Loucy (cell line): ENCODE results near the gene SYT9.

Experiments
- H2AFZ ChIP-seq: fragments of 200-600 bp; sonication (generic); 2 replicates; pipeline ENCODE4 v1.6.0; 2016; ENCODE audit warnings: antibody characterized with exemption, mild to moderate bottlenecking, low read length, moderate library complexity
- H3F3A ChIP-seq: fragments of 200-600 bp; 2 replicates; pipeline ENCODE4 v1.6.0; 2016; ENCODE audit warnings: antibody characterized with exemption, low read depth, mild to moderate bottlenecking
- H3K27me3 ChIP-seq: fragments of 200-600 bp; sonication (generic); 2 replicates; pipeline ENCODE4 v1.6.1; 2014; ENCODE audit warnings: low read length, mild to moderate bottlenecking; ENCODE audit not compliant: insufficient read depth, poor library complexity, severe bottlenecking
- H3K36me3 ChIP-seq: fragments of 200-600 bp; sonication (generic); 2 replicates; pipeline ENCODE4 v1.6.1; 2016; ENCODE audit warnings: low read length; ENCODE audit not compliant: insufficient read depth
- H3K4me1 ChIP-seq: fragments of 200-600 bp; sonication (generic); 2 replicates; pipeline ENCODE4 v1.5.1; 2014; ENCODE audit warnings: low read length, mild to moderate bottlenecking; ENCODE audit not compliant: insufficient read depth, poor library complexity, severe bottlenecking
- H3K4me2 ChIP-seq: fragments of 200-600 bp; sonication (generic); 2 replicates; pipeline ENCODE4 v1.6.0; 2014; ENCODE audit warnings: antibody characterized with exemption, low read length, low read depth, mild to moderate bottlenecking; ENCODE audit not compliant: poor library complexity, severe bottlenecking
- H3K4me3 ChIP-seq: fragments of 200-600 bp; sonication (generic); 2 replicates; pipeline ENCODE4 v1.5.1; 2014; ENCODE audit warnings: low read length, mild to moderate bottlenecking, mixed read lengths; ENCODE audit not compliant: poor library complexity, severe bottlenecking
- H3K79me2 ChIP-seq: fragments of 200-600 bp; sonication (generic); 2 replicates; pipeline ENCODE4 v1.6.1; 2014; ENCODE audit warnings: low read length; ENCODE audit not compliant: insufficient read depth
- H3K9ac ChIP-seq: fragments of 200-600 bp; sonication (generic); 2 replicates; pipeline ENCODE4 v1.6.0; 2014; ENCODE audit warnings: mild to moderate bottlenecking, low read depth, low read length, moderate library complexity; ENCODE audit not compliant: poor library complexity, severe bottlenecking
- H3K9me2 ChIP-seq: fragments of 200-600 bp; sonication (generic); replicated peaks from 2 replicates; pipeline ENCODE4 v1.6.1; 2016; ENCODE audit warnings: low read depth, low read length, mixed read lengths
- H3K9me3 ChIP-seq: fragments of 200-600 bp; sonication (generic); 2 replicates; pipeline ENCODE4 v1.6.1; 2014; ENCODE audit warnings: mild to moderate bottlenecking, antibody characterized with exemption, low read length, low read depth; ENCODE audit not compliant: insufficient read depth
- H4K20me1 ChIP-seq: fragments of 200-600 bp; sonication (generic); 2 replicates; pipeline ENCODE4 v1.6.0; 2014; ENCODE audit warnings: antibody characterized with exemption, low read length, mild to moderate bottlenecking; ENCODE audit not compliant: insufficient read depth, poor library complexity, severe bottlenecking
- CTCF ChIP-seq: fragments of 200-600 bp; sonication (generic); conservative IDR thresholded peaks from 2 replicates; pipeline ENCODE4 v1.5.1; 2014; ENCODE audit warnings: mild to moderate bottlenecking, antibody characterized with exemption, low read length
- EZH2phosphoT487 ChIP-seq: fragments of 200-600 bp; IDR thresholded peaks from 2 replicates; pipeline ENCODE4 v1.6.1; 2018; ENCODE audit warnings: antibody characterized with exemption, mild to moderate bottlenecking, moderate library complexity, borderline replicate concordance

SYT9 gene

GRCh38 chr11:7250166-7250565 is 1.5 kb upstream of the SYT9 start:
- H2AFZ ChIP-seq: no peak overlapping the region
- H3K9ac ChIP-seq: no peak overlapping the region
- TF ChIP-seq CTCF: no peak
- TF ChIP-seq EZH2phosphoT487: no peak
- H3K4me1 ChIP-seq: no peaks in the 10 kb centered on the region
- H3K9me2 ChIP-seq: no peaks in the 10 kb centered on the region
- no peak overlapping the region for H3K4me2 ChIP-seq
- H3K9me3 ChIP-seq: no peaks in the 10 kb centered on the region
- H3K79me2 ChIP-seq: no peaks in the 10 kb centered on the region
- H3K4me3 ChIP-seq: no peak overlapping the region
- no peaks in the 10 kb centered on the region for H3K27me3 ChIP-seq
- no peaks in the 10 kb centered on the region for H4K20me1 ChIP-seq
- H3F3A ChIP-seq: no peaks in the 10 kb centered on the region
- no peaks in the 10 kb centered on the region for H3K36me3 ChIP-seq

- Histone ChIP-seq H3K36me3 (no peaks in the 10 kb centered on the region), H3K4me3 (no peak overlapping the region), H3K9me2 (no peaks in the 10 kb centered on the region), H2AFZ (no peak overlapping the region), H3F3A (no peaks in the 10 kb centered on the region), H3K4me2 (no peak overlapping the region), H3K27me3 (no peaks in the 10 kb centered on the region), H3K9ac (no peak overlapping the region), H3K9me3 (no peaks in the 10 kb centered on the region), H3K4me1 (no peaks in the 10 kb centered on the region), H3K79me2 (no peaks in the 10 kb centered on the region), H4K20me1 (no peaks in the 10 kb centered on the region)
- TF ChIP-seq EZH2phosphoT487: no peak
- no peak for TF ChIP-seq CTCF
Observed at GRCh38 chr11:7251487-7251835, 243 bp upstream of the SYT9 start.

- Histone ChIP-seq H3K4me1 (no peaks in the 10 kb centered on the region), H3K27me3 (no peaks in the 10 kb centered on the region), H3K9me3 (no peaks in the 10 kb centered on the region), H3K9me2 (no peaks in the 10 kb centered on the region), H3K9ac (no peak overlapping the region), H4K20me1 (no peaks in the 10 kb centered on the region), H3K36me3 (no peaks in the 10 kb centered on the region), H3K4me2 (no peak overlapping the region), H3K4me3 (no peak overlapping the region), H3K79me2 (no peaks in the 10 kb centered on the region), H2AFZ (no peak overlapping the region), H3F3A (no peaks in the 10 kb centered on the region)
- TF ChIP-seq EZH2phosphoT487 (no peak), CTCF (no peak)
Observed at GRCh38 chr11:7252683-7253213, 1.0 kb downstream of the SYT9 start.
